Endothelial cell (in vitro differentiated cells): ENCODE results near the gene NAV2. TPM values are rescaled to one million over a fixed set of nuclear protein-coding genes. Genes with fewer than 3 reads are reported as not detected.

Source experiments
- DNase-seq: peaks from one replicate; pipeline ENCODE4 v3.0.0; 2021; ENCODE audit warnings: low spot score
- H3K27ac Mint-ChIP-seq: one replicate; pipeline ENCODE4 v1.8.0; 2021; ENCODE audit warnings: mixed read lengths, inconsistent platforms; ENCODE audit not compliant: unreplicated experiment
- H3K27me3 Mint-ChIP-seq: one replicate; pipeline ENCODE4 v1.8.0; 2021; ENCODE audit warnings: mild to moderate bottlenecking, moderate library complexity, mixed read lengths, inconsistent platforms; ENCODE audit not compliant: unreplicated experiment
- H3K36me3 Mint-ChIP-seq: one replicate; pipeline ENCODE4 v1.8.0; 2021; ENCODE audit warnings: mild to moderate bottlenecking, low read depth, mixed read lengths, inconsistent platforms; ENCODE audit not compliant: unreplicated experiment
- H3K4me1 Mint-ChIP-seq: one replicate; pipeline ENCODE4 v1.8.0; 2021; ENCODE audit warnings: mild to moderate bottlenecking, mixed read lengths, inconsistent platforms; ENCODE audit not compliant: unreplicated experiment
- H3K4me3 Mint-ChIP-seq: one replicate; pipeline ENCODE4 v1.8.0; 2021; ENCODE audit warnings: mild to moderate bottlenecking, mixed read lengths, inconsistent platforms; ENCODE audit not compliant: unreplicated experiment
- H3K9me3 Mint-ChIP-seq: one replicate; pipeline ENCODE4 v1.8.0; 2021; ENCODE audit warnings: mixed read lengths, inconsistent platforms; ENCODE audit not compliant: unreplicated experiment
- total RNA-seq: library from RNA; stranded (reverse); fragmentation: NEBNext Ultra II Directional; extraction: Animal tissue kit (Norgen Biotek cat#: 25700); gene quantifications from one replicate; pipeline ENCODE4 v1.2.1, GENCODE V29; 2021; ENCODE audit not compliant: unreplicated experiment
- TF ChIP-seq, protein P1 (sequence below): fragments of 200-600 bp; sonication (generic); IDR thresholded peaks from one replicate; pipeline ENCODE4 v1.5.0; 2021; ENCODE audit warnings: antibody characterized with exemption; ENCODE audit not compliant: unreplicated experiment

NAV2 gene
- total RNA-seq, 1 donor from 2014 or later, result 15.6 TPM

DNA sequence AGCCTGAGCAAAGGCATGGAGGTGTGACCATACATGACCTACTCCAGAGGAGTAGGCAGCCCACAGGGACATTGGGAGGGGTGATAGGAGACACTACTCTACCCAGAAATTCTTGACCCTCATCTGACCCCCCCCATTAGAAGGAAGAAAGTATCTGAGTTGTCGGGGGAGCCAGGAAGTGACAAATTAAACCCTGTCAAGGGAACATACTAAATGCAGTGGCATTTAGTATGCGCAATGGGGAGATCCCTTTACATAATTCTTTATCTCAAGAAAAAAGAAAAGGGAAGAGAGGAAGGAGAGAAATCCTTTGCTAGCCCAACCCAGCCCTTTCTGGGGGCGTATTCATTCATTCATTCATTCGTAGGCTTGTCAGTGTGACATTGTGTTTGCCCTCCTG is 58.8 kb downstream of the NAV2 start:
- Mint-ChIP-seq H3K4me3 (no peak overlapping the region), H3K4me1 (peaks cover 11% of the 10 kb centered on the region), H3K27me3 (peaks cover 11% of the 10 kb centered on the region), H3K9me3 (no peaks in the 10 kb centered on the region), H3K36me3 (no peaks in the 10 kb centered on the region), H3K27ac (no peak overlapping the region)
- TF ChIP-seq, protein P1, sequence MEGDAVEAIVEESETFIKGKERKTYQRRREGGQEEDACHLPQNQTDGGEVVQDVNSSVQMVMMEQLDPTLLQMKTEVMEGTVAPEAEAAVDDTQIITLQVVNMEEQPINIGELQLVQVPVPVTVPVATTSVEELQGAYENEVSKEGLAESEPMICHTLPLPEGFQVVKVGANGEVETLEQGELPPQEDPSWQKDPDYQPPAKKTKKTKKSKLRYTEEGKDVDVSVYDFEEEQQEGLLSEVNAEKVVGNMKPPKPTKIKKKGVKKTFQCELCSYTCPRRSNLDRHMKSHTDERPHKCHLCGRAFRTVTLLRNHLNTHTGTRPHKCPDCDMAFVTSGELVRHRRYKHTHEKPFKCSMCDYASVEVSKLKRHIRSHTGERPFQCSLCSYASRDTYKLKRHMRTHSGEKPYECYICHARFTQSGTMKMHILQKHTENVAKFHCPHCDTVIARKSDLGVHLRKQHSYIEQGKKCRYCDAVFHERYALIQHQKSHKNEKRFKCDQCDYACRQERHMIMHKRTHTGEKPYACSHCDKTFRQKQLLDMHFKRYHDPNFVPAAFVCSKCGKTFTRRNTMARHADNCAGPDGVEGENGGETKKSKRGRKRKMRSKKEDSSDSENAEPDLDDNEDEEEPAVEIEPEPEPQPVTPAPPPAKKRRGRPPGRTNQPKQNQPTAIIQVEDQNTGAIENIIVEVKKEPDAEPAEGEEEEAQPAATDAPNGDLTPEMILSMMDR, result no peak
- no peak for DNase-seq

DNA sequence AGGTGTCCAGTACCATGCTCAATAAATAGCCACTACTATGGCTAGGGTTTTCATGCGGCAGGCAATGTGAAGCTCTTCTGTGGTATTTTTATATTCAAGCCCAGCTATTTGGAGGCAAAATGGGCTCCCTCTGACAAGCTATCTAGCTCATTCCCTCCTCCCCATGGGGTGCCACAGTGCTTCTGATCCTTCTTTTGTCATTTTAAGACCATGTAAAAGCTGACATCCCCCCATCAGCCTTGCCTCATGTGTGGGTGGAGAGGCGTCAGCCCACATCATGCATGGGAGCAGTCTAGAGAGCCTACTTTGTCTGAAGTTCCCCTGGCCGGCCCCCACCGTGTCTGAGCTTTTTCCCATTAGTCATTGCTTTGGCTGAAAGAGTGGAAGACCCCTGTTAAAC is 59.8 kb downstream of the NAV2 start:
- Mint-ChIP-seq H3K4me3 (no peak overlapping the region), H3K9me3 (no peaks in the 10 kb centered on the region), H3K4me1 (peaks cover 13% of the 10 kb centered on the region), H3K27me3 (peaks cover 12% of the 10 kb centered on the region), H3K36me3 (no peaks in the 10 kb centered on the region), H3K27ac (no peak overlapping the region)
- TF ChIP-seq, protein P1, result no peak
- no peak for DNase-seq

DNA sequence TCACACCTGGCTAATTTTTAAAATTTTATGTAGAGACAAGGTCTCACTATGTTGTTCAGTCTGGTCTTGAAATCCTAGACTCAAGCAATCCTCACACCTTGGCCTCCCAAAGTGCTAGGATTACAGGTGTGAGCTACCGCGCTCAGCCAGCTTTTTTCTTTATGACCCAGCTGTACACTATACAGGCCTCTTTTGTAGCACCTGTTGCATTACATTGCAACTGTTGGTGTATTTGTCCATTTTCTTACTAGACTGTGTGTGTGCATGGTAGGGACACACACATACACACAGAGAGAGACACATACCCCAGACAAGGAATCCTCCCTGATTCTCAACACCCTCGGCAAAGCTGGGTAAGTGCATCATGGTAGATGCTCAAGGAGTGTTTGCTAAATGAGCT is 61.7 kb downstream of the NAV2 start:
- Mint-ChIP-seq H3K4me1 (peaks cover 13% of the 10 kb centered on the region), H3K4me3 (no peak overlapping the region), H3K36me3 (no peaks in the 10 kb centered on the region), H3K9me3 (no peaks in the 10 kb centered on the region), H3K27ac (no peak overlapping the region), H3K27me3 (peaks cover 16% of the 10 kb centered on the region)
- DNase-seq, result no peak
- TF ChIP-seq, protein P1, result no peak

DNA sequence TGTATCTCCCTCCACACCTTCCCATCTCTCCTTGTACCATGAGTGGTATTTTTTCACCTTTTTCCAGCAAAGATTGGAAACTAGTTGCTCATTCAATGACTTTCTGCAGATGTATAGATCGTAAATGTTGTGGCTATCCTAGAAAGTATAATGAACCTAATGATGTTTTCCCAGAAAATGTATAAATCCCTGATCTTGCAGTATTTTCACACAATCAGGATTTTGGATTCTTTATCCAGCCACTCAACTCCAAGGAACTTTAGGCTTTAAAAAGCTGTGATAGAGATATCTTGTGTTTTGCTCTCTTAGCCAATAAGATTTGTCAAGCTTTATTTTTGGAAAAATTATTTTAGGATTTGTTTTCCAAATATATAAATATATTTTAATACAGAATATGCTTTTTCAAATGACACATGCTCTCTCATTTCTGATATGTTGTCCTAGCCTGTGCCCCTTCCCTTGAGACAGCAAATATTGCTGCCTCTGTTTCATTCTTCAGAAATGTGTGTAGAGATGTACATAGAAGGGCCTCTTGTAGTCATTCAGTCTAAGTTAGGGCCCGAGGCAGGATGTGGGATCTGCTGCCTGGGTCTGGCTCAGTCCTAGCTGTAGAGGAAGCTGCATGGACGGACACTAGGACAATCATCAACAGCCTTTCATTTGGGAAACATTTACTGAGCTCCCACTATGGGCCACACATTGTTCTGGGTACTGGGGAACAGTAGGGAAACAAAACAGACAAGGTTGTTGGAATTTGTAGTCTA is 62.4 kb downstream of the NAV2 start:
- Mint-ChIP-seq H3K9me3 (no peaks in the 10 kb centered on the region), H3K27me3 (peaks cover 16% of the 10 kb centered on the region), H3K4me3 (no peak overlapping the region), H3K4me1 (peaks cover 13% of the 10 kb centered on the region), H3K36me3 (no peaks in the 10 kb centered on the region), H3K27ac (peak overlapping the region; percentile 4)
- DNase-seq, result no peak
- TF ChIP-seq, protein P1, result no peak

DNA sequence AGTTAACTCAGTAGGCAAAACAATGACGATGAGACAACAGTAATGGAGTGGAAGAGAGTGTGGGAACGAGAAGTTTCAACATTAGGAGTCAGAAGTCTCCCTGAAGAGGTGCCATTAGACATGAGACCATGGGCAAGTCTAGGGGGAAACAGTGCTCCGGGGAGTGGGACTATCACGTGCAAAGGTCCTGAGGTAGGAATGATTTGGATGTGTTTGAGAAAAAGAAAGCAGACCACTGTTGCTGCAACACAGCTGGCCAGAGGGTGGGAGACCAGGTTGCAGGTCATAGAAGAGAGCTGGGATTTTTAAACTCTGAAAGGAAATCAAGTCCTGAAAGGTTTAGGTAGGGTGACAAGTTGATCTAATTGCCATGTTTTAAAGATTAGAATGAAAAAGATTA is 63.0 kb downstream of the NAV2 start:
- Mint-ChIP-seq H3K27ac (peak overlapping the region; percentile 4), H3K4me1 (peaks cover 13% of the 10 kb centered on the region), H3K4me3 (peak overlapping the region; percentile 80), H3K9me3 (no peaks in the 10 kb centered on the region), H3K27me3 (peaks cover 16% of the 10 kb centered on the region), H3K36me3 (no peaks in the 10 kb centered on the region)
- no peak for DNase-seq
- TF ChIP-seq, protein P1, result no peak
